Sigmoid colon (tissue), 7 donors: Measurements from ENCODE around the gene TTLL12. TPM values are rescaled to one million over a fixed set of nuclear protein-coding genes. Genes with fewer than 3 reads are reported as not detected.

Experiments used
- DNase-seq: peaks from one replicate; pipeline ENCODE4 v3.0.0-alpha.2; 2019
- H3K27ac ChIP-seq, 4 donors: fragments of 200-600 bp; sonication (generic); one replicate each; pipeline ENCODE4 v1.5.1; 2016 to 2019; ENCODE audit warnings: mild to moderate bottlenecking in 1 of 4
- H3K27me3 ChIP-seq, 3 donors: fragments of 200-600 bp; sonication (generic); one replicate each; pipeline ENCODE4 v1.5.1; 2019; ENCODE audit warnings: mild to moderate bottlenecking in 1 of 3
- H3K36me3 ChIP-seq, 4 donors: fragments of 200-600 bp; sonication (generic); one replicate each; pipeline ENCODE4 v1.5.1; 2016 to 2019
- H3K4me1 ChIP-seq, 4 donors: fragments of 200-600 bp; sonication (generic); one replicate each; pipeline ENCODE4 v1.5.1; 2017 to 2019
- H3K4me3 ChIP-seq, 4 donors: fragments of 200-600 bp; sonication (generic); one replicate each; pipeline ENCODE4 v1.5.1; 2017 to 2019; ENCODE audit warnings: mild to moderate bottlenecking in 2 of 4, moderate library complexity in 1 of 4
- H3K9me3 ChIP-seq, 4 donors: fragments of 200-600 bp in 3 of 4; sonication (generic) in 3 of 4; one replicate each; pipeline versions ENCODE4 v1.5.1 to v1.6.1; 2013 to 2019
- EP300 ChIP-seq, 4 donors: sonication (generic); formaldehyde crosslinking; IDR thresholded peaks; one replicate each; pipeline ENCODE4 v1.6.1; 2017; ENCODE audit warnings: antibody characterized with exemption in 4 of 4
- POLR2A ChIP-seq, 2 donors: fragments of 450-650 bp; IDR thresholded peaks; one replicate each; pipeline ENCODE4 v1.6.1; 2016; ENCODE audit warnings: antibody characterized with exemption in 2 of 2, mild to moderate bottlenecking in 2 of 2, moderate library complexity in 2 of 2
- POLR2AphosphoS5 ChIP-seq, 4 donors: sonication (generic); formaldehyde crosslinking; IDR thresholded peaks; one replicate each; pipeline ENCODE4 v1.6.1; 2017; ENCODE audit warnings: antibody characterized with exemption in 4 of 4
- WGBS, 2 donors: extraction: QIAGEN DNeasy Blood & Tissue Kit; methylation state at CpG; one replicate each; pipeline ENCODE4 v1.1.7; 2013; 5-methylcytosine and 5-hydroxymethylcytosine counted together
- intact Hi-C: fragments of 100-400 bp; cut with DNase I; formaldehyde crosslinking; loops from one replicate; pipeline ENCODE4 v1.15.1; 2023
- polyA plus RNA-seq, 3 donors: library from polyadenylated mRNA; stranded (reverse); fragments of 200-250 nt; gene quantifications; one replicate each; pipeline ENCODE4 v1.2.3, GENCODE V29; 2013
- total RNA-seq, 4 donors: library from RNA; depleted of rRNA; stranded (reverse); fragments of >200 nt; gene quantifications; one replicate each; pipeline ENCODE4 v1.1.0, GENCODE V29; 2016
- TF ChIP-seq, protein P1 (sequence below), 4 experiments: fragments of 450-650 bp in 3 of 4; fragments of 200-600 bp in 1 of 4; IDR thresholded peaks; one replicate each; pipeline ENCODE4 v1.5.1; 2016 to 2019; ENCODE audit warnings: antibody characterized with exemption in 4 of 4, mild to moderate bottlenecking in 3 of 4, moderate library complexity in 2 of 4
- donor health status: healthy with polysubstance abuse.
- donor health status: Bipolar disorder and iron deficiency.
- donor health status: healthy.

The TTLL12 gene
- total and polyA plus RNA-seq, 7 donors = 13.2 to 127 (median 21.3) TPM

DNA sequence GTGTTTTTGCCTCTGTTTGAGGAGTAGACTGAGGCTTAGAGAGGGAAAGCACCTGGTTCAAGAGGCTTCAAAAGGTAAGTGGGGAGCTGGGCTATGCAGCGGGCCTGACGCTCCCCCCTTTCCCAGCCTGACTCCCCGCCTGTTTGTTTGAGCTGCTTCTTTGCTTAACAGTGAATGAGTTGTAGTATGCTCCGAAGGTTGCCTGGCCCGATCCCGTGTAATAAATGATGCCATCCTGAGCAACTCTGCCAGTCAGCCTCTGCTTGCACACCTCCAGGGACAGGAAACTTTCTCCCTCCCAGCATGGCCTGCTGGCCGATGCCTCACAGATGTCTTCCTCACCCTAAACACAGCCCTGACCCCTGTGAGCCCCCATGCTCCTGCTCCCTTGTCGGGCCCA, 45.5 kb upstream of the TTLL12 start:
- intact Hi-C loops = no loop called here
- 47 to 84% methylated on average over 8 of the region's 8 CpGs for WGBS, 2 donors
- no peaks in the 10 kb centered on the region for H3K36me3 ChIP-seq
- H3K4me3 ChIP-seq = no peak overlapping the region
- no peak for DNase-seq
- TF ChIP-seq, protein P1, sequence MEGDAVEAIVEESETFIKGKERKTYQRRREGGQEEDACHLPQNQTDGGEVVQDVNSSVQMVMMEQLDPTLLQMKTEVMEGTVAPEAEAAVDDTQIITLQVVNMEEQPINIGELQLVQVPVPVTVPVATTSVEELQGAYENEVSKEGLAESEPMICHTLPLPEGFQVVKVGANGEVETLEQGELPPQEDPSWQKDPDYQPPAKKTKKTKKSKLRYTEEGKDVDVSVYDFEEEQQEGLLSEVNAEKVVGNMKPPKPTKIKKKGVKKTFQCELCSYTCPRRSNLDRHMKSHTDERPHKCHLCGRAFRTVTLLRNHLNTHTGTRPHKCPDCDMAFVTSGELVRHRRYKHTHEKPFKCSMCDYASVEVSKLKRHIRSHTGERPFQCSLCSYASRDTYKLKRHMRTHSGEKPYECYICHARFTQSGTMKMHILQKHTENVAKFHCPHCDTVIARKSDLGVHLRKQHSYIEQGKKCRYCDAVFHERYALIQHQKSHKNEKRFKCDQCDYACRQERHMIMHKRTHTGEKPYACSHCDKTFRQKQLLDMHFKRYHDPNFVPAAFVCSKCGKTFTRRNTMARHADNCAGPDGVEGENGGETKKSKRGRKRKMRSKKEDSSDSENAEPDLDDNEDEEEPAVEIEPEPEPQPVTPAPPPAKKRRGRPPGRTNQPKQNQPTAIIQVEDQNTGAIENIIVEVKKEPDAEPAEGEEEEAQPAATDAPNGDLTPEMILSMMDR (IDR thresholded peaks at IDR 0.05) = no peak
- TF ChIP-seq POLR2A (IDR thresholded peaks at IDR 0.05) = no peak
- no peak for TF ChIP-seq POLR2AphosphoS5 (IDR thresholded peaks at IDR 0.05)
- TF ChIP-seq EP300 (IDR thresholded peaks at IDR 0.05) = no peak
- no peaks in the 10 kb centered on the region for H3K9me3 ChIP-seq
- no peak overlapping the region for H3K27ac ChIP-seq
- H3K4me1 ChIP-seq = no peaks in the 10 kb centered on the region
- H3K27me3 ChIP-seq = peaks cover 0 to 28% (median 21%) of the 10 kb centered on the region in 3 donors

- no peaks in the 10 kb centered on the region for H3K36me3 ChIP-seq
Observed at GRCh38 chr22:43231724-43232034, 44.7 kb upstream of the TTLL12 start.

GRCh38 chr22:43230971-43231723, 44.2 kb upstream of the TTLL12 start:
- intact Hi-C loops = loop anchor here (1.0 kb wide), 1 partner anchor 154 kb away; no protein-coding TSS in a partner anchor
- no peak for DNase-seq

More at GRCh38 chr22:43231724-43232034, 44.7 kb upstream of the TTLL12 start:
- Histone ChIP-seq H3K9me3 (no peaks in the 10 kb centered on the region), H3K4me3 (no peak overlapping the region), H3K27me3 (peaks cover 0 to 28% (median 21%) of the 10 kb centered on the region in 3 donors), H3K27ac (no peak overlapping the region), H3K4me1 (no peaks in the 10 kb centered on the region)
- intact Hi-C loops = loop anchor here (1.0 kb wide), 1 partner anchor 154 kb away; no protein-coding TSS in a partner anchor
- no peak for DNase-seq
- WGBS, 2 donors = 75 to 79% methylated on average over 15 of the region's 15 CpGs
- TF ChIP-seq POLR2AphosphoS5 (IDR thresholded peaks at IDR 0.05) (no peak), EP300 (IDR thresholded peaks at IDR 0.05) (no peak), POLR2A (IDR thresholded peaks at IDR 0.05) (no peak)
- TF ChIP-seq, protein P1 (IDR thresholded peaks at IDR 0.05) = no peak

GRCh38 chr22:43230571-43230970, 43.6 kb upstream of the TTLL12 start:
- 64 to 69% methylated on average over 9 of the region's 9 CpGs for WGBS, 2 donors
- Histone ChIP-seq H3K4me1 (no peaks in the 10 kb centered on the region), H3K9me3 (no peaks in the 10 kb centered on the region), H3K27ac (no peak overlapping the region), H3K4me3 (no peak overlapping the region), H3K27me3 (peaks cover 0 to 28% (median 21%) of the 10 kb centered on the region in 3 donors), H3K36me3 (no peaks in the 10 kb centered on the region)
- TF ChIP-seq POLR2A (IDR thresholded peaks at IDR 0.05) (no peak), EP300 (IDR thresholded peaks at IDR 0.05) (no peak), POLR2AphosphoS5 (IDR thresholded peaks at IDR 0.05) (no peak)
- TF ChIP-seq, protein P1 (IDR thresholded peaks at IDR 0.05) = no peak
- intact Hi-C loops = no loop called here
- no peak for DNase-seq

More at GRCh38 chr22:43230971-43231723, 44.2 kb upstream of the TTLL12 start:
- Histone ChIP-seq H3K9me3 (no peaks in the 10 kb centered on the region), H3K27ac (no peak overlapping the region), H3K4me1 (no peaks in the 10 kb centered on the region), H3K27me3 (peaks cover 0 to 28% (median 21%) of the 10 kb centered on the region in 3 donors), H3K4me3 (no peak overlapping the region), H3K36me3 (no peaks in the 10 kb centered on the region)
- no peak for TF ChIP-seq EP300 (IDR thresholded peaks at IDR 0.05)
- TF ChIP-seq, protein P1 (IDR thresholded peaks at IDR 0.05) = peak; percentile 17 to 87 (median 75)
- WGBS, 2 donors = 16 to 17% methylated on average over 23 of the region's 23 CpGs
